Neural cell (in vitro differentiated cells): ENCODE results near the gene PPP3CA. TPM values are rescaled to one million over a fixed set of nuclear protein-coding genes. Genes with fewer than 3 reads are reported as not detected.
"Not testable (repeated sequence)": the region's sequence is repeated elsewhere in the genome, so short reads cannot be mapped to it uniquely, and the experiment has no call there.

Experiments
- H2AFZ ChIP-seq: fragments of 200-600, 300-800 bp; sonication (generic), shearing (Covaris generic); 2 replicates; pipeline ENCODE4 v1.6.0; 2014; ENCODE audit warnings: low read depth, mild to moderate bottlenecking, antibody characterized with exemption, low read length, moderate library complexity
- H3F3A ChIP-seq: fragments of 200-600 bp; shearing (Covaris generic); 2 replicates; pipeline ENCODE4 v1.6.1; 2016; ENCODE audit warnings: mild to moderate bottlenecking, moderate library complexity, mixed read lengths, antibody characterized with exemption, low read length; ENCODE audit not compliant: insufficient read depth, poor library complexity, severe bottlenecking
- H3K27ac ChIP-seq: fragments of 200-600, 300-800 bp; sonication (generic), shearing (Covaris generic); 2 replicates; pipeline ENCODE4 v1.5.1; 2014; ENCODE audit warnings: mild to moderate bottlenecking, low read length, moderate library complexity
- H3K27me3 ChIP-seq: fragments of 300-800, 200-600 bp; sonication (generic), shearing (Covaris generic); 2 replicates; pipeline ENCODE4 v1.6.0; 2014; ENCODE audit warnings: mild to moderate bottlenecking, low read depth, low read length, moderate library complexity; ENCODE audit not compliant: insufficient read depth
- H3K36me3 ChIP-seq: fragments of 300-800, 200-600 bp; sonication (generic), shearing (Covaris generic); 2 replicates; pipeline ENCODE4 v1.5.1; 2014; ENCODE audit warnings: mild to moderate bottlenecking, antibody characterized with exemption, low read length, moderate library complexity; ENCODE audit not compliant: insufficient read depth
- H3K4me2 ChIP-seq: fragments of 300-800, 200-600 bp; sonication (generic), shearing (Covaris generic); 2 replicates; pipeline ENCODE4 v1.6.0; 2014; ENCODE audit warnings: mild to moderate bottlenecking, low read length
- H3K4me3 ChIP-seq: fragments of 300-800, 200-600 bp; sonication (generic), shearing (Covaris generic); 2 replicates; pipeline ENCODE4 v1.5.1; 2014; ENCODE audit warnings: mild to moderate bottlenecking, low read length, moderate library complexity
- H3K79me2 ChIP-seq: fragments of 200-600 bp; shearing (Covaris generic); replicated peaks from 2 replicates; pipeline ENCODE4 v1.6.0; 2014; ENCODE audit warnings: mild to moderate bottlenecking, low read length, moderate library complexity; ENCODE audit not compliant: insufficient read depth
- H3K9ac ChIP-seq: fragments of 300-800, 200-600 bp; sonication (generic), shearing (Covaris generic); 2 replicates; pipeline ENCODE4 v1.6.1; 2016; ENCODE audit warnings: mild to moderate bottlenecking, low read length, mixed read lengths
- H3K9me2 ChIP-seq: fragments of 200-600 bp; shearing (Covaris generic); 2 replicates; pipeline ENCODE4 v1.6.1; 2016; ENCODE audit warnings: mild to moderate bottlenecking, low read length, mixed read lengths; ENCODE audit not compliant: insufficient read depth
- H3K9me3 ChIP-seq: fragments of 200-600, 300-800 bp; sonication (generic), shearing (Covaris generic); 2 replicates; pipeline ENCODE4 v1.6.1; 2016; ENCODE audit warnings: mild to moderate bottlenecking, mixed run types, low read length, moderate library complexity, mixed read lengths
- H4K20me1 ChIP-seq: fragments of 200-600 bp; shearing (Covaris generic); 2 replicates; pipeline ENCODE4 v1.6.1; 2016; ENCODE audit warnings: mild to moderate bottlenecking, mixed run types; ENCODE audit not compliant: insufficient read depth
- EP300 ChIP-seq: fragments of 450-650 bp; conservative IDR thresholded peaks from 2 replicates; pipeline ENCODE4 v1.6.1; 2014; ENCODE audit warnings: antibody characterized with exemption, mild to moderate bottlenecking, moderate library complexity; ENCODE audit not compliant: poor library complexity, severe bottlenecking
- EZH2 ChIP-seq: fragments of 200-600, 300-800 bp; shearing (Covaris generic), sonication (generic); IDR thresholded peaks from 2 replicates; pipeline ENCODE4 v1.6.1; 2014; ENCODE audit warnings: antibody characterized with exemption, low read length, borderline replicate concordance, mild to moderate bottlenecking; ENCODE audit not compliant: insufficient read depth, poor library complexity, severe bottlenecking
- MXI1 ChIP-seq: fragments of 450-650 bp; conservative IDR thresholded peaks from 2 replicates; pipeline ENCODE4 v1.6.1; 2014; ENCODE audit warnings: antibody characterized with exemption, mild to moderate bottlenecking; ENCODE audit not compliant: poor library complexity, severe bottlenecking
- POLR2AphosphoS5 ChIP-seq: IDR thresholded peaks from 2 replicates; pipeline ENCODE4 v1.6.1; 2012
- RAD21 ChIP-seq: fragments of 450-650 bp; conservative IDR thresholded peaks from 2 replicates; pipeline ENCODE4 v1.6.1; 2014; ENCODE audit warnings: antibody characterized with exemption, mild to moderate bottlenecking, moderate library complexity
- SMC3 ChIP-seq: fragments of 450-650 bp; conservative IDR thresholded peaks from 2 replicates; pipeline ENCODE4 v1.6.1; 2014; ENCODE audit warnings: antibody characterized with exemption, mild to moderate bottlenecking, moderate library complexity; ENCODE audit not compliant: poor library complexity
- TAF1 ChIP-seq: IDR thresholded peaks from 2 replicates; pipeline ENCODE4 v1.6.1; 2012; ENCODE audit warnings: low read depth
- polyA plus RNA-seq: library from polyadenylated mRNA; depleted of rRNA; stranded (reverse); fragments of >200 nt; gene quantifications from 2 replicates; pipeline ENCODE4 v1.2.3, GENCODE V29; 2014
- TF ChIP-seq, protein P1 (sequence below): fragments of 450-650 bp; IDR thresholded peaks from 2 replicates; pipeline ENCODE4 v1.5.1; 2014; ENCODE audit warnings: antibody characterized with exemption, mild to moderate bottlenecking, moderate library complexity; ENCODE audit not compliant: poor library complexity, severe bottlenecking
- TF ChIP-seq, protein P2 (sequence below): IDR thresholded peaks from 2 replicates; pipeline ENCODE4 v1.6.1; 2012; ENCODE audit warnings: borderline replicate concordance

Gene PPP3CA
- polyA plus RNA-seq, 1 donor from 2014 or later, result 78.2 TPM

DNA sequence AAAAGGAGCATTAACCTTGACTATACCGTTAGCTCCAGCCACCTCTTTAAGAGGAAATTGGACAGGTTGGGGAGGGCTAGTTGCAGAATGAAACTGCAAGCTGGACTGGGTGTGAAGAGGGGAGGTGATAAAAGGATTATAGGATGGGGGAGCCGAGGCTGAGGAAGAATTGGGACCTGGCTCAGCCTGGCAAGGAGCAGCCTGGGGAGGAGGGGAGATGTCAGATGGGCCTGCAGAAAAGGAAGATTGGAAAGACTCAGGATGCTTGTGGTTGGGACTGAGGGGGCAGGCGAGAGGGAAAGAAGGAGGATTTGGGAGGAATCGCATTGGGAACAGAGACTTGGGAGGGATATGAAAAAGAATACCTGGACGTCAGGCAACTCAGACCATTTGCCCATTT is 351.7 kb downstream of the PPP3CA start:
- Histone ChIP-seq H3K27me3 (no peaks in the 10 kb centered on the region), H3K4me3 (no peak overlapping the region), H4K20me1 (no peaks in the 10 kb centered on the region), H3K4me2 (no peak overlapping the region), H2AFZ (no peak overlapping the region), H3K9ac (no peak overlapping the region), H3K27ac (no peak overlapping the region), H3F3A (no peaks in the 10 kb centered on the region), H3K9me2 (no peaks in the 10 kb centered on the region), H3K79me2 (no peaks in the 10 kb centered on the region), H3K36me3 (no peaks in the 10 kb centered on the region), H3K9me3 (no peaks in the 10 kb centered on the region)
- TF ChIP-seq, protein P1, sequence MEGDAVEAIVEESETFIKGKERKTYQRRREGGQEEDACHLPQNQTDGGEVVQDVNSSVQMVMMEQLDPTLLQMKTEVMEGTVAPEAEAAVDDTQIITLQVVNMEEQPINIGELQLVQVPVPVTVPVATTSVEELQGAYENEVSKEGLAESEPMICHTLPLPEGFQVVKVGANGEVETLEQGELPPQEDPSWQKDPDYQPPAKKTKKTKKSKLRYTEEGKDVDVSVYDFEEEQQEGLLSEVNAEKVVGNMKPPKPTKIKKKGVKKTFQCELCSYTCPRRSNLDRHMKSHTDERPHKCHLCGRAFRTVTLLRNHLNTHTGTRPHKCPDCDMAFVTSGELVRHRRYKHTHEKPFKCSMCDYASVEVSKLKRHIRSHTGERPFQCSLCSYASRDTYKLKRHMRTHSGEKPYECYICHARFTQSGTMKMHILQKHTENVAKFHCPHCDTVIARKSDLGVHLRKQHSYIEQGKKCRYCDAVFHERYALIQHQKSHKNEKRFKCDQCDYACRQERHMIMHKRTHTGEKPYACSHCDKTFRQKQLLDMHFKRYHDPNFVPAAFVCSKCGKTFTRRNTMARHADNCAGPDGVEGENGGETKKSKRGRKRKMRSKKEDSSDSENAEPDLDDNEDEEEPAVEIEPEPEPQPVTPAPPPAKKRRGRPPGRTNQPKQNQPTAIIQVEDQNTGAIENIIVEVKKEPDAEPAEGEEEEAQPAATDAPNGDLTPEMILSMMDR, result no peak
- TF ChIP-seq EP300 (no peak), EZH2 (no peak), SMC3 (no peak), TAF1 (no peak), RAD21 (no peak), POLR2AphosphoS5 (no peak), MXI1 (no peak)
- TF ChIP-seq, protein P2, sequence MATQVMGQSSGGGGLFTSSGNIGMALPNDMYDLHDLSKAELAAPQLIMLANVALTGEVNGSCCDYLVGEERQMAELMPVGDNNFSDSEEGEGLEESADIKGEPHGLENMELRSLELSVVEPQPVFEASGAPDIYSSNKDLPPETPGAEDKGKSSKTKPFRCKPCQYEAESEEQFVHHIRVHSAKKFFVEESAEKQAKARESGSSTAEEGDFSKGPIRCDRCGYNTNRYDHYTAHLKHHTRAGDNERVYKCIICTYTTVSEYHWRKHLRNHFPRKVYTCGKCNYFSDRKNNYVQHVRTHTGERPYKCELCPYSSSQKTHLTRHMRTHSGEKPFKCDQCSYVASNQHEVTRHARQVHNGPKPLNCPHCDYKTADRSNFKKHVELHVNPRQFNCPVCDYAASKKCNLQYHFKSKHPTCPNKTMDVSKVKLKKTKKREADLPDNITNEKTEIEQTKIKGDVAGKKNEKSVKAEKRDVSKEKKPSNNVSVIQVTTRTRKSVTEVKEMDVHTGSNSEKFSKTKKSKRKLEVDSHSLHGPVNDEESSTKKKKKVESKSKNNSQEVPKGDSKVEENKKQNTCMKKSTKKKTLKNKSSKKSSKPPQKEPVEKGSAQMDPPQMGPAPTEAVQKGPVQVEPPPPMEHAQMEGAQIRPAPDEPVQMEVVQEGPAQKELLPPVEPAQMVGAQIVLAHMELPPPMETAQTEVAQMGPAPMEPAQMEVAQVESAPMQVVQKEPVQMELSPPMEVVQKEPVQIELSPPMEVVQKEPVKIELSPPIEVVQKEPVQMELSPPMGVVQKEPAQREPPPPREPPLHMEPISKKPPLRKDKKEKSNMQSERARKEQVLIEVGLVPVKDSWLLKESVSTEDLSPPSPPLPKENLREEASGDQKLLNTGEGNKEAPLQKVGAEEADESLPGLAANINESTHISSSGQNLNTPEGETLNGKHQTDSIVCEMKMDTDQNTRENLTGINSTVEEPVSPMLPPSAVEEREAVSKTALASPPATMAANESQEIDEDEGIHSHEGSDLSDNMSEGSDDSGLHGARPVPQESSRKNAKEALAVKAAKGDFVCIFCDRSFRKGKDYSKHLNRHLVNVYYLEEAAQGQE, result no peak

DNA sequence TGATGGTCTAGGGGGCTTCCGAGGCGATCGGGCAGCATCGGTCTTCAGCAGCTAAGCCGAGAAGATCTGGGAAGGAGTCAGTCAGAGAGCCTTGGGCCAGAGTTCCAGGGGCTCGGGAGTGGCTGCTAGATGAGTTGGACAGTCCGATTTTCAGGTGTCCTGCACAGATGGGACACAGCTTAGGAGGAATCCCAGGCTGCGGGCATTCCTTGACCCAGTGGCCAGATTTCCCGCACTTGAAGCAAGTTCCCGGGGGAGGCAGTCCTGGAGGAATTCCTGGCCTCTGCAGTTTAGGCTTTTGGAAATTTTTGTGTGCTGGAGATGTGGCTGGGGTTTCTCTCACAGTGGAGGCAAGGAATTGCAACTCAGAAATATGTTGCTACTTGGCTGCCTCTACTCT is 352.3 kb downstream of the PPP3CA start:
- H2AFZ ChIP-seq, H3K9me3 ChIP-seq, H3K27me3 ChIP-seq, H3K36me3 ChIP-seq, H3K27ac ChIP-seq, H3K9me2 ChIP-seq, H3K4me2 ChIP-seq, H3K79me2 ChIP-seq, H3K4me3 ChIP-seq, H3F3A ChIP-seq, H4K20me1 ChIP-seq, H3K9ac ChIP-seq: not testable (repeated sequence)

DNA sequence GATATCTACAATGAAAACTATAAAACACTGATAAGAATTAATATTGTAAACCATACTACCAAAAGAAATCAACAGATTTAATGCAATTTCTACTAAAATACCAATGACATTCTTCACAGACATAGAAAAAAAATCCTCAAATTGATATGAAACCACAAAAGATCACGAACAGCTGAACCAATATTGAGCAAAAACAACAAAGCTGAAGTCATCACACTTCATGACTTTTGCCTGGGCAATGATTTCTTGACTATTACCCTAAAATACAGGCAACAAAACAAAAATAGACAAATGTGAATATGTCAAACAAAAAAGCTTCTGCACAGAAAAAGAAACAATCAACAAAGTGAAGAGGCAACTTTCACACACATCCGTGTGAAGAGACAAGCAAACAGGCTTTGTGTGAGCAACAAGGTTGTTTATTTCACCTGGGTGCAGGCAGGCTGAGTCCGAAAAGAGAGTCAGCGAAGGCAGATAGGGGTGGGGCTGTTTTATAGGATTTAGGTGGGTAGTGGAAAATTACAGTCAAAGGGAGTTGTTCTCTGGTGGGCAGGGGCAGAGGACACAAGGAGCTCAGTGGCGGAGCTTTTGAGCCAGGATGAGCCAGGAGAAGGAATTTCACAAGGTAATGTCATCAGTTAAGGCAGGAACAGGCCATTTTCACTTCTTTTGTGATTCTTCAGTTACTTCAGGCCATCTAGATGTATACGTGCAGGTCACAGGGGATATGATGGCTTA is 355.8 kb downstream of the PPP3CA start:
- H3F3A ChIP-seq, H3K36me3 ChIP-seq, H3K9ac ChIP-seq, H3K27ac ChIP-seq, H3K9me3 ChIP-seq, H3K79me2 ChIP-seq, H3K27me3 ChIP-seq, H3K4me3 ChIP-seq, H3K4me2 ChIP-seq, H3K9me2 ChIP-seq, H2AFZ ChIP-seq, H4K20me1 ChIP-seq: not testable (repeated sequence)
